ENCODE results near the gene GUCY1A2.

DNA sequence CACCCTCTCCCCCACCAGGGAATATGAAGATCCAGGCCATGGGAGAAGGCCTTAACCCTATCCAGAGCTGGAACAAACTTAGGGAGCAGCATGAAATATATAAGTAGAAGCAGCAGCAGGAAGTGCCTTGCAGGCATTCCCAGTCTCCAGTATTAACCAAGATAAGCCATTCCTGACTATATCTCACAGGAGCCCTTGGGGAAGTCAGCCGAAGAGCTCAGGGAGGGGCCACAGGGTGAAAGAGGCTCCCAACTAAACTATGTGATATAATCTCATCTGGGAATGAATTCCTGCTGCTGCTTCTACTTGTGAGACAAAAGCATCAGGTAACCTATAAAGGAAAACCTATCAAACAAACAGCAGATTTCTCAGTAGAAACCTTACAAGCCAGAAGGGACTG lies 36.1 kb upstream of the GUCY1A2 start:
- TF ChIP-seq POLR2A (IDR thresholded peaks at IDR 0.05; ENCODE audit: low read depth, low read length) = no peak
- TF ChIP-seq POLR2AphosphoS5 (IDR thresholded peaks at IDR 0.05; ENCODE audit: low read depth, low read length) = no peak
- no peak for TF ChIP-seq TAF1 (IDR thresholded peaks at IDR 0.05; ENCODE audit: low read depth, low read length)
- no peak for TF ChIP-seq PAX5 (IDR thresholded peaks at IDR 0.05; ENCODE audit: insufficient read depth, low read length, severe bottlenecking)
- TF ChIP-seq SPI1 (IDR thresholded peaks at IDR 0.05; ENCODE audit: low read depth, low read length) = no peak
